GM12878 (cell line): ENCODE results near the gene SCAP. TPM values are rescaled to one million over a fixed set of nuclear protein-coding genes. Genes with fewer than 3 reads are reported as not detected.

ENCODE experiments used
- IRF4 ChIP-seq: IDR thresholded peaks from 2 replicates; pipeline ENCODE4 v1.6.1; 2011; ENCODE audit warnings: low read depth, low read length
- ZZZ3 ChIP-seq: IDR thresholded peaks from 2 replicates; pipeline ENCODE4 v1.6.1; 2011; ENCODE audit warnings: low read depth; ENCODE audit not compliant: control insufficient read depth, insufficient read length
- polyA plus RNA-seq, 11 experiments: library from polyadenylated mRNA; depleted of rRNA in 4 of 11; unstranded in 6 of 11; stranded (reverse) in 5 of 11; fragments of >200 nt; fragmentation: Nextera tagmentation in 4 of 11; fragmentation: Illumina TruSeq in 1 of 11; extraction: Ambion mirVana in 4 of 11; extraction: Trizol in 1 of 11; gene quantifications; 1 replicate in 1 of 11; 2 replicates in 10 of 11; pipeline versions ENCODE4 v1.2.1 to v1.2.3, GENCODE V29; 2011 to 2016; ENCODE audit warnings: inconsistent platforms in 2 of 11, missing spikeins in 2 of 11, low read depth in 1 of 11
- total RNA-seq, 4 experiments: library from RNA; depleted of rRNA in 3 of 4; stranded (reverse); fragments of >200 nt in 3 of 4; fragmentation: Illumina TruSeq in 1 of 4; extraction: Trizol in 1 of 4; gene quantifications; 2 replicates each; pipeline versions ENCODE4 v1.2.1 to v1.2.3, GENCODE V29; 2013 to 2021
- TF ChIP-seq, protein P1 (sequence below): IDR thresholded peaks from 2 replicates; pipeline ENCODE4 v1.6.1; 2012; ENCODE audit warnings: improper control_type of control experiment, low read depth, low read length; ENCODE audit not compliant: insufficient replicate concordance
- TF ChIP-seq, protein P2 (sequence below): IDR thresholded peaks from 2 replicates; pipeline ENCODE4 v1.6.1; 2012; ENCODE audit warnings: low read depth, low read length, improper control_type of control experiment

SCAP gene
- total and polyA plus RNA-seq, 10 of the 15 experiments (the other 5 are each of a cell fraction or from before 2014, with no cell fraction given), result 1.5 to 64.1 (median 27.9) TPM

DNA sequence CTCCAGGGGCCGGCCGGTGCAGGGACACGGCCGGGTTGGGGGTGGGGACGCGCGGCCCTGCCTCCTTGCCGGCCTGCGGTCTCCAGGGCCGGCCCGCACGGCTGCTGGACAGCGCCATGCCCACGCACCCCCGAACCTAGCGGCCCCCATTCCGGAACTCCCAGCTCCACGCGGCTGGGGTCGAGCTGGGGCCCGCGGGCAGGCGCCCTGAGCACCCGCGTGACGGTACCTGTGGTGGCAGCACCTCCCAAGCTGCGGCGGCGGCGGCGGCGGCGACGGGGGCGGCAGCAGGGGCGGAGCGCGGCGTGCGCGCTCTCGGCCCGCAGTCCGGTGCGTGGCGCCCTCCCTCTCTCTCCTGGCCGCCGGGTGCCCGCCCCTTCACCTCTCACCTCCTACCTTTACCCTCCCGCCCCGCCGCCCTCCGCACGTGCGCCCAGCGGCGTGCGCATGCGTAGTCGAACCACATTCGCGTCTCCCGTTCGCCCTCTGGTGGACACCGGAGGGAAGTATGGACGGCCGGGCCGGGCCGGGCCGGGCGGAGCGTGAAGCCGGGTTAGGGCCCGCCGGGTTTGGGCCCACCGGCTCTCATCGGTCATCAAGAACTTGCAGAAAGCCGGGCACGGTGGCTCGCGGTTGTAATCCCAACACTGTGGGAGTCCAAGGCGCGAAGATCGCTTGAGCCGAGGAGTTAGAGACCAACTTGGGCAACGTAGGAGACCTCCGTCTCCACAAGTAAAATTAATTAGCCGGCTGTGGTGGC lies at the start of gene SCAP (continued):
- TF ChIP-seq, protein P1, sequence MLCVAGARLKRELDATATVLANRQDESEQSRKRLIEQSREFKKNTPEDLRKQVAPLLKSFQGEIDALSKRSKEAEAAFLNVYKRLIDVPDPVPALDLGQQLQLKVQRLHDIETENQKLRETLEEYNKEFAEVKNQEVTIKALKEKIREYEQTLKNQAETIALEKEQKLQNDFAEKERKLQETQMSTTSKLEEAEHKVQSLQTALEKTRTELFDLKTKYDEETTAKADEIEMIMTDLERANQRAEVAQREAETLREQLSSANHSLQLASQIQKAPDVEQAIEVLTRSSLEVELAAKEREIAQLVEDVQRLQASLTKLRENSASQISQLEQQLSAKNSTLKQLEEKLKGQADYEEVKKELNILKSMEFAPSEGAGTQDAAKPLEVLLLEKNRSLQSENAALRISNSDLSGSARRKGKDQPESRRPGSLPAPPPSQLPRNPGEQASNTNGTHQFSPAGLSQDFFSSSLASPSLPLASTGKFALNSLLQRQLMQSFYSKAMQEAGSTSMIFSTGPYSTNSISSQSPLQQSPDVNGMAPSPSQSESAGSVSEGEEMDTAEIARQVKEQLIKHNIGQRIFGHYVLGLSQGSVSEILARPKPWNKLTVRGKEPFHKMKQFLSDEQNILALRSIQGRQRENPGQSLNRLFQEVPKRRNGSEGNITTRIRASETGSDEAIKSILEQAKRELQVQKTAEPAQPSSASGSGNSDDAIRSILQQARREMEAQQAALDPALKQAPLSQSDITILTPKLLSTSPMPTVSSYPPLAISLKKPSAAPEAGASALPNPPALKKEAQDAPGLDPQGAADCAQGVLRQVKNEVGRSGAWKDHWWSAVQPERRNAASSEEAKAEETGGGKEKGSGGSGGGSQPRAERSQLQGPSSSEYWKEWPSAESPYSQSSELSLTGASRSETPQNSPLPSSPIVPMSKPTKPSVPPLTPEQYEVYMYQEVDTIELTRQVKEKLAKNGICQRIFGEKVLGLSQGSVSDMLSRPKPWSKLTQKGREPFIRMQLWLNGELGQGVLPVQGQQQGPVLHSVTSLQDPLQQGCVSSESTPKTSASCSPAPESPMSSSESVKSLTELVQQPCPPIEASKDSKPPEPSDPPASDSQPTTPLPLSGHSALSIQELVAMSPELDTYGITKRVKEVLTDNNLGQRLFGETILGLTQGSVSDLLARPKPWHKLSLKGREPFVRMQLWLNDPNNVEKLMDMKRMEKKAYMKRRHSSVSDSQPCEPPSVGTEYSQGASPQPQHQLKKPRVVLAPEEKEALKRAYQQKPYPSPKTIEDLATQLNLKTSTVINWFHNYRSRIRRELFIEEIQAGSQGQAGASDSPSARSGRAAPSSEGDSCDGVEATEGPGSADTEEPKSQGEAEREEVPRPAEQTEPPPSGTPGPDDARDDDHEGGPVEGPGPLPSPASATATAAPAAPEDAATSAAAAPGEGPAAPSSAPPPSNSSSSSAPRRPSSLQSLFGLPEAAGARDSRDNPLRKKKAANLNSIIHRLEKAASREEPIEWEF, result no peak
- no peak for TF ChIP-seq IRF4
- no peak for TF ChIP-seq ZZZ3
- TF ChIP-seq, protein P2, sequence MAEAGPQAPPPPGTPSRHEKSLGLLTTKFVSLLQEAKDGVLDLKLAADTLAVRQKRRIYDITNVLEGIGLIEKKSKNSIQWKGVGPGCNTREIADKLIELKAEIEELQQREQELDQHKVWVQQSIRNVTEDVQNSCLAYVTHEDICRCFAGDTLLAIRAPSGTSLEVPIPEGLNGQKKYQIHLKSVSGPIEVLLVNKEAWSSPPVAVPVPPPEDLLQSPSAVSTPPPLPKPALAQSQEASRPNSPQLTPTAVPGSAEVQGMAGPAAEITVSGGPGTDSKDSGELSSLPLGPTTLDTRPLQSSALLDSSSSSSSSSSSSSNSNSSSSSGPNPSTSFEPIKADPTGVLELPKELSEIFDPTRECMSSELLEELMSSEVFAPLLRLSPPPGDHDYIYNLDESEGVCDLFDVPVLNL, result no peak
